Smooth muscle cell (in vitro differentiated cells): ENCODE results near the gene COL1A2. TPM values are rescaled to one million over a fixed set of nuclear protein-coding genes. Genes with fewer than 3 reads are reported as not detected.
A peak's percentile ranks its signal among the peaks of the same experiment; 100 is the strongest.

ENCODE experiments used
- DNase-seq: peaks from one replicate; lab custom pipeline; 2025; ENCODE audit not compliant: unreplicated experiment; lab: John Stamatoyannopoulos, UW
- H2AFZ ChIP-seq: fragments of 200-600 bp; sonication (generic); 2 replicates; pipeline ENCODE4 v1.6.0; 2016; ENCODE audit warnings: antibody characterized with exemption, low read depth, mild to moderate bottlenecking
- H3F3A ChIP-seq: fragments of 200-600 bp; sonication (generic); 2 replicates; pipeline ENCODE4 v1.6.0; 2017; ENCODE audit warnings: antibody characterized with exemption, low read depth
- H3K27ac ChIP-seq: fragments of 200-600 bp; sonication (generic); 2 replicates; pipeline ENCODE4 v1.5.1; 2016; ENCODE audit warnings: low read depth, mild to moderate bottlenecking
- H3K27me3 ChIP-seq: fragments of 200-600 bp; sonication (generic); 2 replicates; pipeline ENCODE4 v1.6.1; 2016; ENCODE audit warnings: low read depth, mild to moderate bottlenecking
- H3K36me3 ChIP-seq: fragments of 200-600 bp; sonication (generic); 2 replicates; pipeline ENCODE4 v1.5.1; 2016; ENCODE audit warnings: low read depth
- H3K4me1 ChIP-seq: fragments of 200-600 bp; sonication (generic); 2 replicates; pipeline ENCODE4 v1.5.1; 2016; ENCODE audit warnings: low read depth
- H3K4me2 ChIP-seq: fragments of 200-600 bp; sonication (generic); 2 replicates; pipeline ENCODE4 v1.6.0; 2016; ENCODE audit warnings: mild to moderate bottlenecking
- H3K4me3 ChIP-seq: fragments of 200-600 bp; sonication (generic); 2 replicates; pipeline ENCODE4 v1.5.1; 2016; ENCODE audit warnings: mild to moderate bottlenecking
- H3K79me2 ChIP-seq: fragments of 200-600 bp; sonication (generic); 2 replicates; pipeline ENCODE4 v1.6.0; 2016; ENCODE audit warnings: low read depth, mild to moderate bottlenecking
- H3K9ac ChIP-seq: fragments of 200-600 bp; sonication (generic); 2 replicates; pipeline ENCODE4 v1.6.0; 2016; ENCODE audit warnings: low read depth
- H3K9me3 ChIP-seq: fragments of 200-600 bp; sonication (generic); replicated peaks from 2 replicates; pipeline ENCODE4 v1.5.1; 2016; ENCODE audit warnings: low read depth
- H4K20me1 ChIP-seq: fragments of 200-600 bp; sonication (generic); 2 replicates; pipeline ENCODE4 v1.6.0; 2016; ENCODE audit warnings: low read depth
- WGBS: methylation state at CpG from one replicate; pipeline ENCODE4 v1.1.7; 2016; ENCODE audit warnings: low lambda C conversion rate; 5-methylcytosine and 5-hydroxymethylcytosine counted together
- polyA plus RNA-seq: library from polyadenylated mRNA; unstranded; fragments of >200 nt; fragmentation: Nextera tagmentation; extraction: Ambion mirVana; gene quantifications from 2 replicates; pipeline ENCODE4 v1.2.1, GENCODE V29; 2016
- total RNA-seq: library from RNA; depleted of rRNA; stranded (reverse); fragments of >200 nt; gene quantifications from 2 replicates; pipeline ENCODE4 v1.2.3, GENCODE V29; 2014
- TF ChIP-seq, protein P1 (sequence below): fragments of 200-600 bp; sonication (generic); IDR thresholded peaks from 2 replicates; pipeline ENCODE4 v1.5.1; 2017; ENCODE audit warnings: borderline replicate concordance, mild to moderate bottlenecking, antibody characterized with exemption; ENCODE audit not compliant: insufficient read depth, poor library complexity, severe bottlenecking

COL1A2 gene
- total and polyA plus RNA-seq, 2 experiments from 2014 or later: 4,221 to 10,006 TPM

DNA sequence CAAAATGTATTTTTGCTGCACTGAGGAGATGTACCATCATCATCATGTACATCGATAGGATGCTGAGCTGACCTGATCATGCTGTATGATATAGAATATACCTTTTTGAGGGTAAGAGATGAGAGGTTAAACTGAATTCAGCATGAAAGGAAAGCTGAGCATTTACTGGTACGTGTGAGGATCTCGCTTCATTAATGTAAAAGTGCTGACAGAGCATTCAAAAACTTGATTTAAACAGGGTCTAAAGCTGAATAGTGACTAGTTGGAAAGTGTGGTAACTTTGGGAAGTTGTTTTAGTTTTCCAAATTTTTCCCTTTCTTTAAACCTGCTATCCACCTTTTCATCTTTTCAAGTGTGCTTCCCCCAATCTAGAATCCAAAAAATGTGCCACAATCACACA is 28.5 kb upstream of the COL1A2 start:
- H3K4me1 ChIP-seq: peaks cover 25% of the 10 kb centered on the region
- WGBS: 93% methylated on average over 3 of the region's 3 CpGs
- H3K4me2 ChIP-seq: peak overlapping the region; percentile 74

GRCh38 chr7:94366832-94367231 is 27.9 kb upstream of the COL1A2 start:
- WGBS: 20% methylated on average over 4 of the region's 4 CpGs
- peaks cover 10% of the 10 kb centered on the region for H3F3A ChIP-seq
- TF ChIP-seq, protein P1, sequence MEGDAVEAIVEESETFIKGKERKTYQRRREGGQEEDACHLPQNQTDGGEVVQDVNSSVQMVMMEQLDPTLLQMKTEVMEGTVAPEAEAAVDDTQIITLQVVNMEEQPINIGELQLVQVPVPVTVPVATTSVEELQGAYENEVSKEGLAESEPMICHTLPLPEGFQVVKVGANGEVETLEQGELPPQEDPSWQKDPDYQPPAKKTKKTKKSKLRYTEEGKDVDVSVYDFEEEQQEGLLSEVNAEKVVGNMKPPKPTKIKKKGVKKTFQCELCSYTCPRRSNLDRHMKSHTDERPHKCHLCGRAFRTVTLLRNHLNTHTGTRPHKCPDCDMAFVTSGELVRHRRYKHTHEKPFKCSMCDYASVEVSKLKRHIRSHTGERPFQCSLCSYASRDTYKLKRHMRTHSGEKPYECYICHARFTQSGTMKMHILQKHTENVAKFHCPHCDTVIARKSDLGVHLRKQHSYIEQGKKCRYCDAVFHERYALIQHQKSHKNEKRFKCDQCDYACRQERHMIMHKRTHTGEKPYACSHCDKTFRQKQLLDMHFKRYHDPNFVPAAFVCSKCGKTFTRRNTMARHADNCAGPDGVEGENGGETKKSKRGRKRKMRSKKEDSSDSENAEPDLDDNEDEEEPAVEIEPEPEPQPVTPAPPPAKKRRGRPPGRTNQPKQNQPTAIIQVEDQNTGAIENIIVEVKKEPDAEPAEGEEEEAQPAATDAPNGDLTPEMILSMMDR: no peak
- H3K27me3 ChIP-seq: no peaks in the 10 kb centered on the region
- no peak overlapping the region for H3K9ac ChIP-seq
- DNase-seq: no peak
- H3K27ac ChIP-seq: peak overlapping the region; percentile 93
- peak overlapping the region; percentile 74 for H3K4me2 ChIP-seq
- no peaks in the 10 kb centered on the region for H4K20me1 ChIP-seq
- no peak overlapping the region for H2AFZ ChIP-seq
- peaks cover 12% of the 10 kb centered on the region for H3K79me2 ChIP-seq
- no peaks in the 10 kb centered on the region for H3K36me3 ChIP-seq
- H3K9me3 ChIP-seq: no peaks in the 10 kb centered on the region
- H3K4me1 ChIP-seq: peaks cover 25% of the 10 kb centered on the region
- H3K4me3 ChIP-seq: no peak overlapping the region

More for the DNA sequence above, 28.5 kb upstream of the COL1A2 start:
- Histone ChIP-seq H3K36me3 (no peaks in the 10 kb centered on the region), H3K79me2 (peaks cover 12% of the 10 kb centered on the region), H3K9me3 (no peaks in the 10 kb centered on the region), H3K27ac (no peak overlapping the region), H4K20me1 (no peaks in the 10 kb centered on the region), H2AFZ (no peak overlapping the region), H3F3A (peaks cover 10% of the 10 kb centered on the region), H3K9ac (no peak overlapping the region), H3K27me3 (no peaks in the 10 kb centered on the region), H3K4me3 (no peak overlapping the region)
- TF ChIP-seq, protein P1: no peak
- DNase-seq: no peak

DNA sequence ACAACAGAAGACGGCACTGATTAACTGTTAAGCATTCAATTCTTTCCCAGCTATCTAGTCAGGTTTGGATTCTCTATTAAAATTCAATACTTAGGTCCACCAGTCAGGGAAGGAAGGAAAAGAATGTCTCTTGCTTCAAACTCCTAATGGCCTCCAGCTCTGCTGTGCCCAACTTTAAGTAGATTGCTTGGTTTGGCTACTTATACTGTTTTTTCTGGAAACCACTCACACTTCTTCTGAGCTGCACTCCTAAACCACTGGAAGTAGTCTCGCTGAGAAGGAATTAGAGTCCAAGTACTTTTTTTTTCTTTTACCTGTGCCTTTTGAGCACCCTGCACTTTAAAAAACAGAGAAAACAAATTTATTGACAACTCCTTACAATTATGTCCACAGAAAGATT is 26.7 kb upstream of the COL1A2 start:
- Histone ChIP-seq H3K9me3 (no peaks in the 10 kb centered on the region), H4K20me1 (no peaks in the 10 kb centered on the region), H3K9ac (peak overlapping the region; percentile 72), H3K79me2 (peaks cover 19% of the 10 kb centered on the region), H3K27me3 (no peaks in the 10 kb centered on the region), H3K4me2 (peak overlapping the region; percentile 74), H3K36me3 (no peaks in the 10 kb centered on the region), H3F3A (peaks cover 10% of the 10 kb centered on the region), H3K4me1 (peaks cover 25% of the 10 kb centered on the region), H3K4me3 (peak overlapping the region; percentile 18), H3K27ac (peak overlapping the region; percentile 93), H2AFZ (peak overlapping the region; percentile 51)
- DNase-seq: no peak
- WGBS: 53% methylated on average over 2 of the region's 2 CpGs
- TF ChIP-seq, protein P1: no peak

DNA sequence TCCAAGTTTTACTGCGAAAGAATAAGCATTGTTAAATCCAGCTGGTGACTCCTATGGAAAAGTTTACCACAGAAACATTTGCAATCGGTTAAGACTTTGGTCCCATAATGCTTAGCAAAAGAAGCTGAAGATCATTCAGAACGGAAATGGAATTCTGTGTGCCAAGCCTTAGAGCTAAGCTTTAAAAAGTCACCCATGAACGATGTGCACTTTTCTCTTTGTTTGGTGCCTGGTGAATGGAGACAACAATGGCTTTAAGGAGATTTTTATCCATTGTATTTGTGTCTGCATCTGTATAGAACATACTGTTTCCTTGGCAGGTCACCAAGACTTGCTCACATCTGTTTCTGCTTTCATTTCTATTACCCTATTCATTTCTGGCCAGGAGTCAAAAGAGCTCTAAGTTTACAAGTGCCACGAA is 26.3 kb upstream of the COL1A2 start:
- Histone ChIP-seq H3K9ac (peak overlapping the region; percentile 72), H3K27ac (peak overlapping the region; percentile 93), H3F3A (peaks cover 11% of the 10 kb centered on the region), H3K4me2 (peak overlapping the region; percentile 74), H3K79me2 (peaks cover 23% of the 10 kb centered on the region), H3K36me3 (no peaks in the 10 kb centered on the region), H3K4me1 (peaks cover 25% of the 10 kb centered on the region), H4K20me1 (no peaks in the 10 kb centered on the region), H2AFZ (peak overlapping the region; percentile 51), H3K9me3 (no peaks in the 10 kb centered on the region), H3K27me3 (no peaks in the 10 kb centered on the region), H3K4me3 (peak overlapping the region; percentile 18)
- no peak for DNase-seq
- 25% methylated on average over 5 of the region's 5 CpGs for whole genome bisulfite sequencing
- TF ChIP-seq, protein P1: no peak
